Neural cell (in vitro differentiated cells): ENCODE measurements around the gene MARCHF7. TPM values are rescaled to one million over a fixed set of nuclear protein-coding genes. Genes with fewer than 3 reads are reported as not detected.
"Not testable (repeated sequence)": the region's sequence is repeated elsewhere in the genome, so short reads cannot be mapped to it uniquely, and the experiment has no call there.

ENCODE experiments used
- H2AFZ ChIP-seq: fragments of 200-600, 300-800 bp; sonication (generic), shearing (Covaris generic); 2 replicates; pipeline ENCODE4 v1.6.0; 2014; ENCODE audit warnings: low read depth, mild to moderate bottlenecking, antibody characterized with exemption, low read length, moderate library complexity
- H3F3A ChIP-seq: fragments of 200-600 bp; shearing (Covaris generic); 2 replicates; pipeline ENCODE4 v1.6.1; 2016; ENCODE audit warnings: mild to moderate bottlenecking, moderate library complexity, mixed read lengths, antibody characterized with exemption, low read length; ENCODE audit not compliant: insufficient read depth, poor library complexity, severe bottlenecking
- H3K27ac ChIP-seq: fragments of 200-600, 300-800 bp; sonication (generic), shearing (Covaris generic); 2 replicates; pipeline ENCODE4 v1.5.1; 2014; ENCODE audit warnings: mild to moderate bottlenecking, low read length, moderate library complexity
- H3K27me3 ChIP-seq: fragments of 300-800, 200-600 bp; sonication (generic), shearing (Covaris generic); 2 replicates; pipeline ENCODE4 v1.6.0; 2014; ENCODE audit warnings: mild to moderate bottlenecking, low read depth, low read length, moderate library complexity; ENCODE audit not compliant: insufficient read depth
- H3K36me3 ChIP-seq: fragments of 300-800, 200-600 bp; sonication (generic), shearing (Covaris generic); 2 replicates; pipeline ENCODE4 v1.5.1; 2014; ENCODE audit warnings: mild to moderate bottlenecking, antibody characterized with exemption, low read length, moderate library complexity; ENCODE audit not compliant: insufficient read depth
- H3K4me2 ChIP-seq: fragments of 300-800, 200-600 bp; sonication (generic), shearing (Covaris generic); 2 replicates; pipeline ENCODE4 v1.6.0; 2014; ENCODE audit warnings: mild to moderate bottlenecking, low read length
- H3K4me3 ChIP-seq: fragments of 300-800, 200-600 bp; sonication (generic), shearing (Covaris generic); 2 replicates; pipeline ENCODE4 v1.5.1; 2014; ENCODE audit warnings: mild to moderate bottlenecking, low read length, moderate library complexity
- H3K79me2 ChIP-seq: fragments of 200-600 bp; shearing (Covaris generic); replicated peaks from 2 replicates; pipeline ENCODE4 v1.6.0; 2014; ENCODE audit warnings: mild to moderate bottlenecking, low read length, moderate library complexity; ENCODE audit not compliant: insufficient read depth
- H3K9ac ChIP-seq: fragments of 300-800, 200-600 bp; sonication (generic), shearing (Covaris generic); 2 replicates; pipeline ENCODE4 v1.6.1; 2016; ENCODE audit warnings: mild to moderate bottlenecking, low read length, mixed read lengths
- H3K9me2 ChIP-seq: fragments of 200-600 bp; shearing (Covaris generic); 2 replicates; pipeline ENCODE4 v1.6.1; 2016; ENCODE audit warnings: mild to moderate bottlenecking, low read length, mixed read lengths; ENCODE audit not compliant: insufficient read depth
- H3K9me3 ChIP-seq: fragments of 200-600, 300-800 bp; sonication (generic), shearing (Covaris generic); 2 replicates; pipeline ENCODE4 v1.6.1; 2016; ENCODE audit warnings: mild to moderate bottlenecking, mixed run types, low read length, moderate library complexity, mixed read lengths
- H4K20me1 ChIP-seq: fragments of 200-600 bp; shearing (Covaris generic); 2 replicates; pipeline ENCODE4 v1.6.1; 2016; ENCODE audit warnings: mild to moderate bottlenecking, mixed run types; ENCODE audit not compliant: insufficient read depth
- EP300 ChIP-seq: fragments of 450-650 bp; conservative IDR thresholded peaks from 2 replicates; pipeline ENCODE4 v1.6.1; 2014; ENCODE audit warnings: antibody characterized with exemption, mild to moderate bottlenecking, moderate library complexity; ENCODE audit not compliant: poor library complexity, severe bottlenecking
- EZH2 ChIP-seq: fragments of 200-600, 300-800 bp; shearing (Covaris generic), sonication (generic); IDR thresholded peaks from 2 replicates; pipeline ENCODE4 v1.6.1; 2014; ENCODE audit warnings: antibody characterized with exemption, low read length, borderline replicate concordance, mild to moderate bottlenecking; ENCODE audit not compliant: insufficient read depth, poor library complexity, severe bottlenecking
- MXI1 ChIP-seq: fragments of 450-650 bp; conservative IDR thresholded peaks from 2 replicates; pipeline ENCODE4 v1.6.1; 2014; ENCODE audit warnings: antibody characterized with exemption, mild to moderate bottlenecking; ENCODE audit not compliant: poor library complexity, severe bottlenecking
- POLR2AphosphoS5 ChIP-seq: IDR thresholded peaks from 2 replicates; pipeline ENCODE4 v1.6.1; 2012
- RAD21 ChIP-seq: fragments of 450-650 bp; conservative IDR thresholded peaks from 2 replicates; pipeline ENCODE4 v1.6.1; 2014; ENCODE audit warnings: antibody characterized with exemption, mild to moderate bottlenecking, moderate library complexity
- SMC3 ChIP-seq: fragments of 450-650 bp; conservative IDR thresholded peaks from 2 replicates; pipeline ENCODE4 v1.6.1; 2014; ENCODE audit warnings: antibody characterized with exemption, mild to moderate bottlenecking, moderate library complexity; ENCODE audit not compliant: poor library complexity
- TAF1 ChIP-seq: IDR thresholded peaks from 2 replicates; pipeline ENCODE4 v1.6.1; 2012; ENCODE audit warnings: low read depth
- polyA plus RNA-seq: library from polyadenylated mRNA; depleted of rRNA; stranded (reverse); fragments of >200 nt; gene quantifications from 2 replicates; pipeline ENCODE4 v1.2.3, GENCODE V29; 2014
- TF ChIP-seq, protein P1 (sequence below): fragments of 450-650 bp; IDR thresholded peaks from 2 replicates; pipeline ENCODE4 v1.5.1; 2014; ENCODE audit warnings: antibody characterized with exemption, mild to moderate bottlenecking, moderate library complexity; ENCODE audit not compliant: poor library complexity, severe bottlenecking
- TF ChIP-seq, protein P2 (sequence below): IDR thresholded peaks from 2 replicates; pipeline ENCODE4 v1.6.1; 2012; ENCODE audit warnings: borderline replicate concordance

Gene MARCHF7
- polyA plus RNA-seq, 1 donor from 2014 or later = 193 TPM

DNA sequence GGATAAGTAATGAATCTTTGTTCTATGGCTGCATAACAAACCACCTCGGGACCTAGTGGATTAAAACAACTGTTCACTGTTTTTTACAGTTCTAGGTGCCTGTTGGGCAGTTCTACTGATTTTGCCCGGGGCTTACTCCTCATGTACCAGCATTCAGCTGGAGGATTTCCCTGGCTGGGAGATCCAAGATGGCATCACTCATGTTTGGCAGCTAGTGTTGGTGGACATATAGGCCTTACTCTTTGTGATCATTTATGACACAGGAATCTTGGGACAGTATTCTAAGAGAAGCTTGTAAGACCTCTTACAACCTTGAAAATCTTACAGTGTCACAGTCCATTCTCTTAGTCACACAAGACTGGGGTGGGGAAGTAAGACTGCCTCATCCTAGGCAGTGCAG lies 4.6 kb downstream of the MARCHF7 start:
- Histone ChIP-seq H3K27me3 (no peaks in the 10 kb centered on the region), H3K9me2 (no peaks in the 10 kb centered on the region), H2AFZ (no peak overlapping the region), H3F3A (peaks cover 1% of the 10 kb centered on the region), H3K36me3 (peaks cover 9% of the 10 kb centered on the region), H3K27ac (no peak overlapping the region), H3K4me2 (no peak overlapping the region), H3K4me3 (peak overlapping the region; percentile 12), H4K20me1 (peaks cover 4% of the 10 kb centered on the region), H3K9ac (no peak overlapping the region), H3K9me3 (no peaks in the 10 kb centered on the region), H3K79me2 (peaks cover 92% of the 10 kb centered on the region)
- TF ChIP-seq MXI1 (no peak), RAD21 (no peak), POLR2AphosphoS5 (no peak), SMC3 (no peak)

DNA sequence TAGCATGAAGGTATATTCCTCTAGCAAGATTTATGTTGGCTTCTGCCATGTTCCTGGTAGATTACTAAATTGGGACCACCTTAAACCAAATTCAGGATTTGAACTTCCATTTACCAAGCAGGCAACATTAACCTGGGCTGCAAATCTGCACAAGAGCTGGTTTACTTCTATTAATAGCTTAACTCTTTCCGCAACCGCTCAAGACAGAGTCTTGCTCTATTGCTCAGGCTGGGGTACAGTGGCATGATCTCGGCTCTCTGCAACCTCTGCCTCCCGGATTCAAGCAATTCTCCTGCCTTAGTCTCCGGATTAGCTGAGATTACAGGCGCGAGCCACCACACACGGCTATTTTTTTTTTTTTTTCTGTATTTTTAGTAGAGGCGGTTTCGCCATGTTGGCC lies 8.4 kb downstream of the MARCHF7 start:
- H3K9ac ChIP-seq = no peak overlapping the region
- H2AFZ ChIP-seq = no peak overlapping the region
- H3F3A ChIP-seq = no peaks in the 10 kb centered on the region
- no peak overlapping the region for H3K27ac ChIP-seq
- H3K4me2 ChIP-seq = no peak overlapping the region
- peaks cover 11% of the 10 kb centered on the region for H3K36me3 ChIP-seq
- no peaks in the 10 kb centered on the region for H3K27me3 ChIP-seq
- H3K9me2 ChIP-seq = no peaks in the 10 kb centered on the region
- H3K9me3 ChIP-seq = no peaks in the 10 kb centered on the region
- H4K20me1 ChIP-seq = peaks cover 4% of the 10 kb centered on the region
- TF ChIP-seq MXI1 (no peak), EZH2 (no peak), SMC3 (no peak), TAF1 (no peak), EP300 (no peak), POLR2AphosphoS5 (no peak), RAD21 (no peak)
- TF ChIP-seq, protein P1, sequence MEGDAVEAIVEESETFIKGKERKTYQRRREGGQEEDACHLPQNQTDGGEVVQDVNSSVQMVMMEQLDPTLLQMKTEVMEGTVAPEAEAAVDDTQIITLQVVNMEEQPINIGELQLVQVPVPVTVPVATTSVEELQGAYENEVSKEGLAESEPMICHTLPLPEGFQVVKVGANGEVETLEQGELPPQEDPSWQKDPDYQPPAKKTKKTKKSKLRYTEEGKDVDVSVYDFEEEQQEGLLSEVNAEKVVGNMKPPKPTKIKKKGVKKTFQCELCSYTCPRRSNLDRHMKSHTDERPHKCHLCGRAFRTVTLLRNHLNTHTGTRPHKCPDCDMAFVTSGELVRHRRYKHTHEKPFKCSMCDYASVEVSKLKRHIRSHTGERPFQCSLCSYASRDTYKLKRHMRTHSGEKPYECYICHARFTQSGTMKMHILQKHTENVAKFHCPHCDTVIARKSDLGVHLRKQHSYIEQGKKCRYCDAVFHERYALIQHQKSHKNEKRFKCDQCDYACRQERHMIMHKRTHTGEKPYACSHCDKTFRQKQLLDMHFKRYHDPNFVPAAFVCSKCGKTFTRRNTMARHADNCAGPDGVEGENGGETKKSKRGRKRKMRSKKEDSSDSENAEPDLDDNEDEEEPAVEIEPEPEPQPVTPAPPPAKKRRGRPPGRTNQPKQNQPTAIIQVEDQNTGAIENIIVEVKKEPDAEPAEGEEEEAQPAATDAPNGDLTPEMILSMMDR = no peak
- TF ChIP-seq, protein P2, sequence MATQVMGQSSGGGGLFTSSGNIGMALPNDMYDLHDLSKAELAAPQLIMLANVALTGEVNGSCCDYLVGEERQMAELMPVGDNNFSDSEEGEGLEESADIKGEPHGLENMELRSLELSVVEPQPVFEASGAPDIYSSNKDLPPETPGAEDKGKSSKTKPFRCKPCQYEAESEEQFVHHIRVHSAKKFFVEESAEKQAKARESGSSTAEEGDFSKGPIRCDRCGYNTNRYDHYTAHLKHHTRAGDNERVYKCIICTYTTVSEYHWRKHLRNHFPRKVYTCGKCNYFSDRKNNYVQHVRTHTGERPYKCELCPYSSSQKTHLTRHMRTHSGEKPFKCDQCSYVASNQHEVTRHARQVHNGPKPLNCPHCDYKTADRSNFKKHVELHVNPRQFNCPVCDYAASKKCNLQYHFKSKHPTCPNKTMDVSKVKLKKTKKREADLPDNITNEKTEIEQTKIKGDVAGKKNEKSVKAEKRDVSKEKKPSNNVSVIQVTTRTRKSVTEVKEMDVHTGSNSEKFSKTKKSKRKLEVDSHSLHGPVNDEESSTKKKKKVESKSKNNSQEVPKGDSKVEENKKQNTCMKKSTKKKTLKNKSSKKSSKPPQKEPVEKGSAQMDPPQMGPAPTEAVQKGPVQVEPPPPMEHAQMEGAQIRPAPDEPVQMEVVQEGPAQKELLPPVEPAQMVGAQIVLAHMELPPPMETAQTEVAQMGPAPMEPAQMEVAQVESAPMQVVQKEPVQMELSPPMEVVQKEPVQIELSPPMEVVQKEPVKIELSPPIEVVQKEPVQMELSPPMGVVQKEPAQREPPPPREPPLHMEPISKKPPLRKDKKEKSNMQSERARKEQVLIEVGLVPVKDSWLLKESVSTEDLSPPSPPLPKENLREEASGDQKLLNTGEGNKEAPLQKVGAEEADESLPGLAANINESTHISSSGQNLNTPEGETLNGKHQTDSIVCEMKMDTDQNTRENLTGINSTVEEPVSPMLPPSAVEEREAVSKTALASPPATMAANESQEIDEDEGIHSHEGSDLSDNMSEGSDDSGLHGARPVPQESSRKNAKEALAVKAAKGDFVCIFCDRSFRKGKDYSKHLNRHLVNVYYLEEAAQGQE = no peak
- peaks cover 98% of the 10 kb centered on the region for H3K79me2 ChIP-seq
- no peak overlapping the region for H3K4me3 ChIP-seq

DNA sequence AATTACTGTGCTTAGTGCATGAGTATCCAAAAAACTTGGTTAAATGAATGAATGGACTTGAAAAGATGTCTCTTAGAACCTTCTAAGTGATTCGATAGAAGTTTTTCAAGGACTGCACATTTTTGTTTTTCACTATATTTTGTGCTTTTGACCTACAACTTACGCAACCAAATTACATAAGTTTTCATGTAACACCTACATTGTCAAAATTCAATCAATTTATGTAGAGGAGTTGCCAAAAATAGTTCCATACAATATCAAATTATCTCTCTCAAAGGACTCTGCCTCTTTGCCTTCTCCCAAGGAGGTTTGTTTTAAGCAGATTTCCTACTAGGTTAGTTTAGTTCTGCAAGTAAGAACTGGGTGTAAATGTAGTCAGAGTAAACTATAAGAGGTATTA lies 10.3 kb downstream of the MARCHF7 start:
- Histone ChIP-seq H3K27ac (no peak overlapping the region), H3K9ac (no peak overlapping the region), H3K4me2 (no peak overlapping the region), H3K27me3 (no peaks in the 10 kb centered on the region), H4K20me1 (no peaks in the 10 kb centered on the region), H3K9me2 (no peaks in the 10 kb centered on the region), H2AFZ (no peak overlapping the region), H3K9me3 (no peaks in the 10 kb centered on the region), H3F3A (no peaks in the 10 kb centered on the region), H3K4me3 (no peak overlapping the region), H3K79me2 (peaks cover 98% of the 10 kb centered on the region), H3K36me3 (peaks cover 11% of the 10 kb centered on the region)
- TF ChIP-seq, protein P1 = no peak
- TF ChIP-seq SMC3 (no peak), POLR2AphosphoS5 (no peak), TAF1 (no peak), EP300 (no peak), RAD21 (no peak)

DNA sequence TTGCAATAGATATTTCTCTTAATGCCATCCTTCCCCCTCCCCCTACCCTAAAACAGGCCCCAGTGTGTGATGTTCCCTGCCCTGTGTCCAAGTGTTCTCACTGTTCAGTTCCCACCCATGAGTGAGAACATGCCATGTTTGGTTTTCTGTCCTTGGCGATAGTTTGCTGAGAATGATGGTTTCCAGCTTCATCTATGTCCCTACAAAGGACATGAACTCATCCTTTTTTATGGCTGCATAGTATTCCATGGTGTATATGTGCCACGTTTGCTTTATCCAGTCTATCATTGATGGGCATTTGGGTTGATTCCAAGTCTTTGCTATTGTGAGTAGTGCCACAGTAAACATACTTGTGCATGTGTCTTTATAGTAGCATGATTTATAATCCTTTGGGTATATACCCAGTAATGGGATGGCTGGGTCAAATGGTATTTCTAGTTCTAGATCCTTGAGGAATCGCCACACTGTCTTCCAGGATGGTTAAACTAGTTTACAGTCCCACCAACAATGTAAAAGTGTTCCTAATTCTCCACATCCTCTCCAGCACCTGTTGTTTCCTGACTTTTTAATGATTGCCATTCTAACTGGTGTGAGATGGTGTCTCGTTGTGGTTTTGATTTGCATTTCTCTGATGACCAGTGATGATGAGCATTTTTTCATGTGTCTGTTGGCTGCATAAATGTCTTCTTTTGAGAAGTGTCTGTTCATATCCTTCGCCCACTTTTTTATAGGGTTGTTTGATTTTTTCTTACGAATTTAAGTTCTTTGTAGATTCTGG lies 12.7 kb downstream of the MARCHF7 start:
- H3K4me2 ChIP-seq, H2AFZ ChIP-seq, H3K27me3 ChIP-seq, H4K20me1 ChIP-seq, H3K9me2 ChIP-seq, H3K9me3 ChIP-seq, H3K4me3 ChIP-seq, H3K27ac ChIP-seq, H3K9ac ChIP-seq, H3F3A ChIP-seq: not testable (repeated sequence)
- peaks cover 11% of the 10 kb centered on the region for H3K36me3 ChIP-seq
- peaks cover 93% of the 10 kb centered on the region for H3K79me2 ChIP-seq
